Skeletal muscle satellite cell (primary cell): ENCODE results near the gene RHD.
"Not testable (repeated sequence)": the region's sequence is repeated elsewhere in the genome, so short reads cannot be mapped to it uniquely, and the experiment has no call there.

Experiments
- H3K27me3 ChIP-seq: 2 replicates; pipeline ENCODE4 v1.7.0; 2013; ENCODE audit warnings: low read length; ENCODE audit not compliant: control insufficient read depth, insufficient read depth
- H3K36me3 ChIP-seq: 2 replicates; pipeline ENCODE4 v1.7.0; 2013; ENCODE audit warnings: mild to moderate bottlenecking, control low read depth, low read length; ENCODE audit not compliant: insufficient read depth
- H3K4me1 ChIP-seq: 2 replicates; pipeline ENCODE4 v1.7.0; 2013; ENCODE audit warnings: low read length; ENCODE audit not compliant: control insufficient read depth, insufficient read depth
- H3K4me2 ChIP-seq: 2 replicates; pipeline ENCODE4 v1.7.0; 2013; ENCODE audit warnings: mild to moderate bottlenecking, low read length
- H3K4me3 ChIP-seq: 2 replicates; pipeline ENCODE4 v1.7.0; 2013; ENCODE audit warnings: low read length
- H3K9ac ChIP-seq: 2 replicates; pipeline ENCODE4 v1.7.0; 2013; ENCODE audit warnings: mild to moderate bottlenecking, low read depth, low read length, moderate library complexity
- H3K9me3 ChIP-seq: replicated peaks from 2 replicates; pipeline ENCODE4 v1.7.0; 2013; ENCODE audit warnings: mild to moderate bottlenecking, control low read depth, low read length

Gene RHD

GRCh38 chr1:25369241-25369640, 96.9 kb downstream of the RHD start:
- Histone ChIP-seq H3K27me3 (no peaks in the 10 kb centered on the region), H3K36me3 (no peaks in the 10 kb centered on the region), H3K9me3 (no peaks in the 10 kb centered on the region), H3K4me2 (no peak overlapping the region), H3K4me1 (peaks cover 29% of the 10 kb centered on the region), H3K9ac (peak overlapping the region; percentile 1), H3K4me3 (no peak overlapping the region)

- H3K9me3 ChIP-seq, H3K36me3 ChIP-seq, H3K9ac ChIP-seq, H3K27me3 ChIP-seq, H3K4me2 ChIP-seq, H3K4me3 ChIP-seq: not testable (repeated sequence)
- peaks cover 29% of the 10 kb centered on the region for H3K4me1 ChIP-seq
These were observed 97.5 kb downstream of the RHD start for GRCh38 chr1:25369691-25370271.

- not testable (repeated sequence) for H3K27me3 ChIP-seq, H3K36me3 ChIP-seq, H3K9me3 ChIP-seq
- Histone ChIP-seq H3K4me3 (peak overlapping the region; percentile 53), H3K9ac (peak overlapping the region; percentile 85), H3K4me2 (peak overlapping the region; percentile 75), H3K4me1 (peaks cover 29% of the 10 kb centered on the region)
These were observed 99.4 kb downstream of the RHD start for GRCh38 chr1:25371757-25372156.

- not testable (repeated sequence) for H3K4me3 ChIP-seq, H3K4me2 ChIP-seq, H3K9me3 ChIP-seq
These were observed 106.1 kb downstream of the RHD start for GRCh38 chr1:25378367-25378766.

More at GRCh38 chr1:25378367-25378766, 106.1 kb downstream of the RHD start:
- H3K4me1 ChIP-seq, H3K9ac ChIP-seq, H3K27me3 ChIP-seq, H3K36me3 ChIP-seq: not testable (repeated sequence)
